Lower leg skin (tissue), 4 donors: ENCODE results near the gene RNASEH2B. TPM values are rescaled to one million over a fixed set of nuclear protein-coding genes. Genes with fewer than 3 reads are reported as not detected.

Experiments
- DNase-seq, 2 donors: peaks; one replicate each; pipeline ENCODE4 v3.0.0-alpha.2; 2019; ENCODE audit warnings: low spot score in 2 of 2
- H3K4me3 ChIP-seq: fragments of 200-600 bp; sonication (generic); 2 replicates; pipeline ENCODE4 v1.5.1; 2017; ENCODE audit warnings: mild to moderate bottlenecking, low read depth; ENCODE audit not compliant: poor library complexity, severe bottlenecking
- POLR2A ChIP-seq, 2 donors: fragments of 450-650 bp; IDR thresholded peaks; one replicate each; pipeline ENCODE4 v1.6.1; 2016 to 2017; ENCODE audit warnings: antibody characterized with exemption in 2 of 2, mild to moderate bottlenecking in 1 of 2, moderate library complexity in 1 of 2
- WGBS, 2 donors: methylation state at CpG; one replicate each; pipeline ENCODE4 v1.1.5; 2018; 5-methylcytosine and 5-hydroxymethylcytosine counted together
- intact Hi-C: fragments of 100-400 bp; cut with DNase I; formaldehyde crosslinking; loops from one replicate; pipeline ENCODE4 v1.15.0; 2023; ENCODE audit warnings: low total_unique reads
- total RNA-seq, 4 donors: library from RNA; depleted of rRNA; stranded (reverse); fragments of >200 nt; gene quantifications; one replicate each; pipeline ENCODE4 v1.1.0, GENCODE V29; 2016
- TF ChIP-seq, protein P1 (sequence below), 3 donors: fragments of 450-650 bp; IDR thresholded peaks; one replicate each; pipeline ENCODE4 v1.5.1; 2016; ENCODE audit warnings: antibody characterized with exemption in 3 of 3, mild to moderate bottlenecking in 3 of 3, moderate library complexity in 2 of 3

Gene RNASEH2B
- total RNA-seq, 4 donors from 2014 or later = 22.8 to 47.9 (median 25.1) TPM

DNA sequence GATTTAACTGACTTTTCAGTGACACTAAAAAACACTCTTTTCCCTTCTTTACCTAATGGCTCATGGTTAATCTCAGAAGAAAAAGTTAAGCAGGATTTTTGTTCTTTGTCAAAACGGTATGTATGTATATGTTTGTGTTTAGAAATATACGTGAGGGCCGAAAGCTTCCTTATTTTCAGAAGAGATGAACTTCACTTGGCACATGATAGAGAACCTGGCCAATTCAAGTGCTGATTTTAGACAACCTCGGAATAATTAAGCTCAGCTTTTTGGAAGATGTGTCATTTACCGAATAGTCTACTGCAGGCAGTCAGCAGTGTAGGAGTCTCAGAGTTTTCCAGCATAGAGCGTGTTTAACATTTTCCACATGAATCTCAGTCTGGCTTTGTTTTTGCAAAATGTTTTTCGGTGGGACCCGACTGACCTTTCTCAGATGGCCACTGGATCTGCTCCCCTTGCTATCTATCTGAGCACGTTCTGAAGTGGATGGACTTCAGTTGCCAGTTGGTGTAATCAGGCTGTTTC, 4.6 kb downstream of the RNASEH2B start:
- intact Hi-C loops = loop anchor here (10.0 kb wide), 1 partner anchor 939 kb away; no protein-coding TSS in a partner anchor
- DNase-seq = no peak
- 67 to 79% methylated on average over 9 of the region's 9 CpGs for WGBS, 2 donors
- H3K4me3 ChIP-seq = no peak overlapping the region
- TF ChIP-seq, protein P1, sequence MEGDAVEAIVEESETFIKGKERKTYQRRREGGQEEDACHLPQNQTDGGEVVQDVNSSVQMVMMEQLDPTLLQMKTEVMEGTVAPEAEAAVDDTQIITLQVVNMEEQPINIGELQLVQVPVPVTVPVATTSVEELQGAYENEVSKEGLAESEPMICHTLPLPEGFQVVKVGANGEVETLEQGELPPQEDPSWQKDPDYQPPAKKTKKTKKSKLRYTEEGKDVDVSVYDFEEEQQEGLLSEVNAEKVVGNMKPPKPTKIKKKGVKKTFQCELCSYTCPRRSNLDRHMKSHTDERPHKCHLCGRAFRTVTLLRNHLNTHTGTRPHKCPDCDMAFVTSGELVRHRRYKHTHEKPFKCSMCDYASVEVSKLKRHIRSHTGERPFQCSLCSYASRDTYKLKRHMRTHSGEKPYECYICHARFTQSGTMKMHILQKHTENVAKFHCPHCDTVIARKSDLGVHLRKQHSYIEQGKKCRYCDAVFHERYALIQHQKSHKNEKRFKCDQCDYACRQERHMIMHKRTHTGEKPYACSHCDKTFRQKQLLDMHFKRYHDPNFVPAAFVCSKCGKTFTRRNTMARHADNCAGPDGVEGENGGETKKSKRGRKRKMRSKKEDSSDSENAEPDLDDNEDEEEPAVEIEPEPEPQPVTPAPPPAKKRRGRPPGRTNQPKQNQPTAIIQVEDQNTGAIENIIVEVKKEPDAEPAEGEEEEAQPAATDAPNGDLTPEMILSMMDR (IDR thresholded peaks at IDR 0.05) = no peak
- no peak for TF ChIP-seq POLR2A (IDR thresholded peaks at IDR 0.05)

DNA sequence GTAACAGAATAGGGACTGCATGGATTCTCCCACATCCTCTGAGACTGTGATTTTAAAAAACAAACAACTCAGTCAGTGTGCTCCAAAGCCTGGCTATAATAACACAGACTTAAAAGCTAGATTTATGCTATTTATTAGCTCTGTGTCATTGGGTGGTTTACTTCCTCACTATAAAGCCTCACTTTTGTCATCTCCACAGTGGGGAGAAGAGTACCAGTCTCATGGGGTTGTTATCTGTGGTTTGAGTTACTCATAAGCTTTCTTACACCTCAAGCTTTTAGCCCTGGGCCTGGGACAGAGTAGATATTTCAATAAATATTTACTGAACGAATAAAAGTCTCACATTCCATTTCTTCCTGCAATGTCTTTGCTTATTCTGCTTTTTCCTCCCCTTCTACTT, 5.3 kb downstream of the RNASEH2B start:
- WGBS, 2 donors = 74 to 76% methylated on average over 1 of the region's 1 CpG
- no peak for TF ChIP-seq POLR2A (IDR thresholded peaks at IDR 0.05)
- TF ChIP-seq, protein P1 (IDR thresholded peaks at IDR 0.05) = no peak
- no peak overlapping the region for H3K4me3 ChIP-seq
- DNase-seq = no peak
- intact Hi-C loops = loop anchor here (10.0 kb wide), 1 partner anchor 940 kb away; no protein-coding TSS in a partner anchor

DNA sequence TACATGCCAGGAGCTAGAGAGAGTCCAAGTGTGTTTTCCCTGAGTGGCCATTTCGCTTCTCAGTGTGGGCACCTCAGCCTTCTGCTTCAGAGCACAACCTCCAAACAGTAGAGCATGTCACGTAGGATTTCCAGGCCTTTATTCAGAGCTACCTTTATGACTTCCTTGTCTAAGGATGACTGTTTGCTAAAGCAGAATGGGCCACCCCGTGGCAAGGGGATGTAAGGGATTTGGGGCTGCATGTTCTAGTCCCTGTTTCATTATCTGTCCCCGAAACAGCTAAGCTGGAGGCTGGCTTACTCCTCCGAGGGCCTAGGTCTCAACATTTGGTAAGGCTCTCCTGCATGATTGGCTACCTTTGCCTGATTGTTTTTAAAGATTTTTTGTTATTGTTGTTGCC, 6.0 kb downstream of the RNASEH2B start:
- WGBS, 2 donors = 79 to 90% methylated on average over 5 of the region's 5 CpGs
- no peak overlapping the region for H3K4me3 ChIP-seq
- intact Hi-C loops = loop anchor here (10.0 kb wide), 1 partner anchor 941 kb away; no protein-coding TSS in a partner anchor
- TF ChIP-seq POLR2A (IDR thresholded peaks at IDR 0.05) = no peak
- TF ChIP-seq, protein P1 (IDR thresholded peaks at IDR 0.05) = no peak
- DNase-seq = no peak

DNA sequence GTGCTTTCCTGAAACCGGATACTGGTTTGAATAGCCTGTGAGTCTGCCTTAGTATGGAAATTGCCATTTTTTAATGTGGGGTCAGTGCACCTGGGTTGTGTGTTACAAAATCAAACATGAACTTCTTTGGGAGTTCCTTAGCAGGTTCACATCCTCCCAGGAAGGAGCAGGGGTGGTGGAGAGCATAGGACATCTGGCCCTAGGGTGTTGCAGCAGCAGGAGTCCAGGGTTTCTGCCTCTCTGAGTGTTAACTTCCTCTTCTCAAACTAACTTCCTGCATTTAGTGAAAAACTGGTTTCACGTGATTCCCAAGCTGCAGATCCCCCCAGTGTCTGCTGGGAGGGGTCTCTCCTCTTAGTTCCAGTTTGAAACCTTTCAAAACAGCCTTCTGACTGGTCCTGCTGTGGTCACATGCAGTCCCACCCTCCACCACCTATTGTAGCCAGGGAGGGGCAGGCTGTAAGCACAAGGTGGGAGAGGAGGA, 7.2 kb downstream of the RNASEH2B start:
- intact Hi-C loops = loop anchor here (10.0 kb wide), 1 partner anchor 942 kb away; no protein-coding TSS in a partner anchor
- no peak for TF ChIP-seq POLR2A (IDR thresholded peaks at IDR 0.05)
- TF ChIP-seq, protein P1 (IDR thresholded peaks at IDR 0.05) = no peak
- H3K4me3 ChIP-seq = no peak overlapping the region
- WGBS, 2 donors = 42 to 63% methylated on average over 2 of the region's 2 CpGs
- DNase-seq = peak in 1 of 2 donors; percentile 28

DNA sequence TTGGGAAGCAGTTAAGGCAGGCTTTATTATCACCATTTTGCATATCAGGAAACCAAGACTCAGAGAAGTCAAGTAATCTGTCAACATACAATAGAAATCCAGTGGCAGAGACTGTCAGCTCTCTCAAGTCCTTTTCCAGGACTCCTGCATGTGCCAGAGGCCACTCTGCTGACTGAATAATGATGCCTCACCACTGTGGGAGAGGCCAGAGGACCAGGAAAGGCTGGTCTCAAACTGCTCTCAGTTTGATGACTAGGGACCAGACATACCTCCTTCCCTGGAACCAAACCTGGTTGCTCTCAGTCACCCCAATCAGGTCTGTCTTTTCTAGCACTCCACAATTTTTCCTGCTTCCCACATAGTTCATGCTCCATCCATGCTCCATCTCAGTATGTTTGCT, 8.0 kb downstream of the RNASEH2B start:
- intact Hi-C loops = loop anchor here (10.0 kb wide), 1 partner anchor 943 kb away; no protein-coding TSS in a partner anchor
- DNase-seq = no peak
- TF ChIP-seq, protein P1 (IDR thresholded peaks at IDR 0.05) = no peak
- no peak for TF ChIP-seq POLR2A (IDR thresholded peaks at IDR 0.05)
- H3K4me3 ChIP-seq = no peak overlapping the region
